H1 (cell line): ENCODE results near the gene MRPL54.

Experiments
- BRCA1 ChIP-seq: IDR thresholded peaks from 2 replicates; pipeline ENCODE4 v1.6.1; 2012; ENCODE audit warnings: low read depth, low read length, improper control_type of control experiment
- EGR1 ChIP-seq: IDR thresholded peaks from 2 replicates; pipeline ENCODE4 v1.6.1; 2011; ENCODE audit warnings: low read depth, low read length, borderline replicate concordance
- GTF2F1 ChIP-seq: IDR thresholded peaks from 2 replicates; pipeline ENCODE4 v1.6.1; 2012; ENCODE audit warnings: low read depth, low read length, improper control_type of control experiment, borderline replicate concordance
- NRF1 ChIP-seq: IDR thresholded peaks from 2 replicates; pipeline ENCODE4 v1.6.1; 2011; ENCODE audit warnings: mild to moderate bottlenecking, low read depth, low read length, improper control_type of control experiment
- PHF8 ChIP-seq: fragments of 200-600 bp; sonication (generic); conservative IDR thresholded peaks from 2 replicates; pipeline ENCODE4 v1.7.1; 2012; ENCODE audit warnings: low read depth, mild to moderate bottlenecking, inconsistent platforms, low read length, moderate library complexity
- POLR2A ChIP-seq, 2 experiments: IDR thresholded peaks; 1 replicate in 1 of 2; 2 replicates in 1 of 2; pipeline ENCODE4 v1.6.1; 2011; ENCODE audit warnings: low read depth in 2 of 2, low read length in 2 of 2, mild to moderate bottlenecking in 2 of 2; ENCODE audit errors: control extremely low read depth in 1 of 2
- POLR2AphosphoS5 ChIP-seq: IDR thresholded peaks from 2 replicates; pipeline ENCODE4 v1.6.1; 2011; ENCODE audit warnings: low read depth, low read length
- RNF2 ChIP-seq: fragments of 200-900, 300-1000 bp; sonication (generic); IDR thresholded peaks from 2 replicates; pipeline ENCODE4 v1.7.1; 2016; ENCODE audit warnings: borderline replicate concordance, low read depth, mild to moderate bottlenecking, antibody characterized with exemption, low read length; ENCODE audit not compliant: poor library complexity, severe bottlenecking; ENCODE audit errors: missing control alignments
- SP2 ChIP-seq: IDR thresholded peaks from 2 replicates; pipeline ENCODE4 v1.6.1; 2012; ENCODE audit warnings: mild to moderate bottlenecking, low read length, inconsistent platforms
- SP4 ChIP-seq: IDR thresholded peaks from 2 replicates; pipeline ENCODE4 v1.6.1; 2012; ENCODE audit warnings: low read length, inconsistent platforms
- TBP ChIP-seq: IDR thresholded peaks from 2 replicates; pipeline ENCODE4 v1.6.1; 2011; ENCODE audit warnings: low read depth, low read length, improper control_type of control experiment
- TF ChIP-seq, protein P1 (sequence below), 3 experiments: IDR thresholded peaks; 1 replicate in 2 of 3; 2 replicates in 1 of 3; pipeline versions ENCODE4 v1.5.1 to v1.6.1; 2011; ENCODE audit warnings: low read length in 3 of 3, mild to moderate bottlenecking in 3 of 3, inconsistent platforms in 2 of 3, low read depth in 1 of 3, moderate library complexity in 1 of 3; ENCODE audit not compliant: insufficient read depth in 1 of 3; ENCODE audit errors: control extremely low read depth in 1 of 3
- TF ChIP-seq, protein P2 (sequence below): IDR thresholded peaks from 2 replicates; pipeline ENCODE4 v1.6.1; 2012; ENCODE audit warnings: inconsistent platforms

DNA sequence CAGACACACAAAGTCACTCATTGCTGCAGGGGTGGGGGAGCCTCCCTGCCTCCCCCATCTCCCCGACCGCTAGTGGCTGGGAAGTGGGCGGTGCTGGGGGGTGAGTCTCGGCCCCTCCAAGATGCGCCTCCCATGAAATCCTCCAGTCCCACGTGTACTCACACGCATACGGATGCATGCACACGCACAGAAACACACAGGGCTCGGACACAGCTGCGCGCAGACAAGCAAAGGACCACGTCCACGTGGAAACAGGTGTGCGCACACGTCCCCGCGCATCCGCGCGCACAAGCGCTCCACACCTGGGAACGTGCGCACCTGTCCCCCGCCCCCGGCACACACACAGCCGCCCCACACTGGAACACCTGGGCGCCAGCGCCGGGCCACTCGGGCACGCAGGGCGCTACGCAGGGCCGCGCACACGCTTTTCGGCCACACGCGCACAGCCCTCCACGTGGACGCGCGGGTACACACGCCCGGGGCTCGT is 23.0 kb downstream of the MRPL54 start:
- no peak for TF ChIP-seq BRCA1
- TF ChIP-seq, protein P1, sequence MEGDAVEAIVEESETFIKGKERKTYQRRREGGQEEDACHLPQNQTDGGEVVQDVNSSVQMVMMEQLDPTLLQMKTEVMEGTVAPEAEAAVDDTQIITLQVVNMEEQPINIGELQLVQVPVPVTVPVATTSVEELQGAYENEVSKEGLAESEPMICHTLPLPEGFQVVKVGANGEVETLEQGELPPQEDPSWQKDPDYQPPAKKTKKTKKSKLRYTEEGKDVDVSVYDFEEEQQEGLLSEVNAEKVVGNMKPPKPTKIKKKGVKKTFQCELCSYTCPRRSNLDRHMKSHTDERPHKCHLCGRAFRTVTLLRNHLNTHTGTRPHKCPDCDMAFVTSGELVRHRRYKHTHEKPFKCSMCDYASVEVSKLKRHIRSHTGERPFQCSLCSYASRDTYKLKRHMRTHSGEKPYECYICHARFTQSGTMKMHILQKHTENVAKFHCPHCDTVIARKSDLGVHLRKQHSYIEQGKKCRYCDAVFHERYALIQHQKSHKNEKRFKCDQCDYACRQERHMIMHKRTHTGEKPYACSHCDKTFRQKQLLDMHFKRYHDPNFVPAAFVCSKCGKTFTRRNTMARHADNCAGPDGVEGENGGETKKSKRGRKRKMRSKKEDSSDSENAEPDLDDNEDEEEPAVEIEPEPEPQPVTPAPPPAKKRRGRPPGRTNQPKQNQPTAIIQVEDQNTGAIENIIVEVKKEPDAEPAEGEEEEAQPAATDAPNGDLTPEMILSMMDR (IDR thresholded peaks at IDR 0.05; ENCODE audit: control extremely low read depth in 1 of 3, insufficient read depth in 1 of 3, low read depth in 1 of 3, low read length in 3 of 3) = no peak
- TF ChIP-seq POLR2A (IDR thresholded peaks at IDR 0.05; ENCODE audit: control extremely low read depth in 1 of 2, low read depth in 2 of 2, low read length in 2 of 2) = no peak
- TF ChIP-seq NRF1 = no peak
- TF ChIP-seq EGR1 = no peak
- TF ChIP-seq, protein P2, sequence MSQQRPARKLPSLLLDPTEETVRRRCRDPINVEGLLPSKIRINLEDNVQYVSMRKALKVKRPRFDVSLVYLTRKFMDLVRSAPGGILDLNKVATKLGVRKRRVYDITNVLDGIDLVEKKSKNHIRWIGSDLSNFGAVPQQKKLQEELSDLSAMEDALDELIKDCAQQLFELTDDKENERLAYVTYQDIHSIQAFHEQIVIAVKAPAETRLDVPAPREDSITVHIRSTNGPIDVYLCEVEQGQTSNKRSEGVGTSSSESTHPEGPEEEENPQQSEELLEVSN = no peak
- no peak for TF ChIP-seq TBP
- no peak for TF ChIP-seq GTF2F1
- no peak for TF ChIP-seq RNF2
- TF ChIP-seq POLR2AphosphoS5 = no peak
- no peak; the same call in 1 of the 2 replicates for TF ChIP-seq PHF8
- TF ChIP-seq SP2 = no peak
- no peak for TF ChIP-seq SP4
